GM19025 (cell line): Measurements from ENCODE around the gene R3HCC1L.

Source experiments
- ATAC-seq: cut with Tn5 transposase; IDR thresholded peaks from one replicate; pipeline ENCODE4 v1.9.1; 2021; ENCODE audit warnings: mild to moderate bottlenecking, low read depth, moderate library complexity; ENCODE audit not compliant: unreplicated experiment

R3HCC1L gene

GRCh38 chr10:98270073-98270740 is 135.8 kb downstream of the R3HCC1L start:
- ATAC-seq = no peak

- ATAC-seq = no peak
Measured at GRCh38 chr10:98270786-98271185, 136.3 kb downstream of the R3HCC1L start.

- ATAC-seq = no peak
Measured at GRCh38 chr10:98272245-98272644, 137.8 kb downstream of the R3HCC1L start.

GRCh38 chr10:98272656-98273055 is 138.2 kb downstream of the R3HCC1L start:
- ATAC-seq = no peak

- no peak for ATAC-seq
Measured at GRCh38 chr10:98273057-98273850, 138.8 kb downstream of the R3HCC1L start.

- ATAC-seq = no peak
Measured at GRCh38 chr10:98274562-98274961, 140.1 kb downstream of the R3HCC1L start.

GRCh38 chr10:98276311-98276710 is 141.9 kb downstream of the R3HCC1L start:
- ATAC-seq = no peak

GRCh38 chr10:98285416-98285815 is 151.0 kb downstream of the R3HCC1L start:
- no peak for ATAC-seq

- ATAC-seq = no peak
Measured at GRCh38 chr10:98286419-98286818, 152.0 kb downstream of the R3HCC1L start.

- ATAC-seq = no peak
Measured at GRCh38 chr10:98287321-98287720, 152.9 kb downstream of the R3HCC1L start.

GRCh38 chr10:98289802-98290209 is 155.3 kb downstream of the R3HCC1L start:
- no peak for ATAC-seq

GRCh38 chr10:98292971-98293370 is 158.5 kb downstream of the R3HCC1L start:
- no peak for ATAC-seq

- ATAC-seq = no peak
Measured at GRCh38 chr10:98293550-98294269, 159.3 kb downstream of the R3HCC1L start.

- no peak for ATAC-seq
Measured at GRCh38 chr10:98294270-98294627, 159.8 kb downstream of the R3HCC1L start.
